GM21381 (cell line): ENCODE data around the gene YY2.
"Not testable (repeated sequence)": the region's sequence is repeated elsewhere in the genome, so short reads cannot be mapped to it uniquely, and the experiment has no call there.

Experiments used
- ATAC-seq: cut with Tn5 transposase; IDR thresholded peaks from one replicate; pipeline ENCODE4 v1.9.1; 2021; ENCODE audit warnings: mild to moderate bottlenecking, moderate library complexity; ENCODE audit not compliant: unreplicated experiment

YY2 gene

DNA sequence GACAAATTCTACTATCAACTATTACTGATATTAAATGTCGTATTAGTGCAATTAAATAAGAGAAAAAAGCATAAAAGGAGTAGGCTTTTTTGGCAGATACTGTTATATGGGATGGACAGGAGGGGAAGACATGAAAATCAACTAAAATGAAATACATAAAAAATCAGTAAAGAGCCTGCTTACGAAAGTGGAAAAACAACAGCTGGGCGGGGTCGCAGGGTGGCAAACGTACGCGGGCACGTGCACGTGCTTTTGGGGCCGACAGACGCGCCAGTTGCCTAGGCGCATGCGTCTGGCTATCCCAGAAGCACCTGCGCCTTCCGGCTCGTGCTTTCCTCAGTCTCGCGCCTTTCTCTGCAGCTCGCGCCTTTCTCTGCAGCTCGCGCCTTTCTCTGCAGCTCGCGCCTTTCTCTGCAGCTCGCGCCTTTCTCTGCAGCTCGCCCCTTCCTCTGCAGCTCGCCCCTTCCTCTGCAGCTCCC, at the start of gene YY2:
YY2 (plus strand) TSS at position 51 of the 479 bp plus-strand sequence. CDS start 498 bp downstream, outside the sequence.
- ATAC-seq, result no peak

DNA sequence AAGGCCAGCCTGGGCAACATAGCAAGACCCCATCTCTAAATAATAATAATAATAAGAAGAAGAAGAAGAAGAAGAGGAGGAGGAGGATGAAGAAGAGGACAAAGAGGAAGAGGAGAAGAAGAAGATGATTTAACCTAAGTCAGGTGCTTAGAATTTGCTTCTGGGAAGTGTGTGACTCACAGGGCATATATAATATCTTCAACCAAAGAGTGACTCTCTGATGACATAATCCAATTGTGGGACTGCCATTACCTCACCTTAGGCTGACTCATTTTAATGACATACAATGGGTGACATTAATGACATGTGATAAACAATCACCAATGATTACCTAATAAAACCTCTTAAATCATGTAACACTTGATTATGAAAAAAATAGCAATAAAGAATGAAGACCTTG, 49.1 kb upstream of the YY2 start:
- ATAC-seq, result no peak

DNA sequence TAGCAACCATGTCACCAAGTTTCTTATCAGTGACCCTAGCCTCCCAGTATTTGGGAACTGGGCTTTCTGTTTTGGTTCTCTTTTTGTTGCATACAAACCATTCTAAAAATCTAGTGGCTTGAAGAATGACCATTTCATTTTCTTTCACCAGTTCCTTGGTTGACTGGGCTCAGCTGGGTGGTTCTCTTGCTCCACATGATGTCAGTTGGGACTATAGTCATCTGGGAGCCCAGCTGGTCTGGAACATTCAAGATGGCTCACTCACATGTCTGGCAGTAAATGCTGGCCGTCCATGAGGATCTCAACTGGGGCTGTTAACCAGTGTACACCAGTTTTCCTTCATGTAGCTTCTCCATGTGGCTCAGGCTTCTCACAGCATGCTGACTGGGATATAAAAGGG, 44.0 kb upstream of the YY2 start:
- ATAC-seq, result no peak

DNA sequence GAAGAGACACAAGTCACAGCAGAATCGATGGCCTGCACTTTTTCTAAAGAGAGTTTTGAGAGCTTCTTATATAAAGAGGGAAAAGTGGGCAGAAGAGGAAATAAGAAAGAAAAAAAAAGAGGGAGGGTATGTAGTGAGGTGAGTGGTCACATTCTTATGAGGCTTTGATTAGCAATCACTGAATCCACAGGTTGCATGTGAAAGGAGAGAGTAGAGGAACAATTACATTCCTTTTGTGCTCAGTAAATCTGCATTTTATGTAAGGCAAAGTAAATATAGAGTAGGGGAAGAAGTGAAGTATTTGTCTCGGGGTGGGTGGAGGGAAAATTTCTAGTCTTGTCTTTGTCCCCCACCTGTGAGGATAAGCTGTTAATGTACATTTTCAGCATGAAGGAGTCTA, 43.2 kb upstream of the YY2 start:
- no peak for ATAC-seq

DNA sequence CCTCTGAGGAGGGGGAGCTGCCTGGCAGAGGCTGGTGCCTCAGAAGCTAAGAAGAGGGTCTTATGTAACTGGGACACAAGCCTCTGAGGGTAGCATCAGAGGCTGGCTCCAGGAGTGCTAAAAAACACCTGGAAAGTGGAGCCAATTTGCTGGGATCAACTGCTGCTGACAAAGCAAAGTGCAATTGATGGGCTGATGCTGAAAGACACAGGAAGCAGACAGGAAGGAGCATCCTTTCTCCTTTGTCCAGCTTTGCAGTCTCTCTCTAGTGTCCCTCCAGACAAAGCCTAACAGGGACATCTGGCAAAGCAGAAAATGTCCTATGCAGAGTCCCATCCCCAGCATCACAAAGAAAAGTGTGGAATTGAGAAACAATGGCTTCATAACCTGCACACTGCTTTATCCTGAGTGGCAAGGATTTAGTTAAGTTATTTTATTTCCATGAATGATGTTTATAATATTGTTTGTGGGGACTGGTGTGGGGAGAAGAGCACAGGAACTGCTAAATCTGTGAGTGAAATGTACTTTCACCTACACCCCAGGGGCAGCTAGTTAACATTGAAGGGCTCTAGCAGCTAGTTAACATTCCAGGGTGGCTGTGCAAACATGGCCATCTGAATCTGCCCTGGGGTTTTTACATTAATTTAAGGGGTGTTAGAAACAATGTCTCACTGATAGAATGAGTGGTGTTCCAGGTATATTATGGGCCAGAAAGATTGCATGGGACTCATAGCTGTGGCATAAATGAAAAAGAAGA, 42.0 kb upstream of the YY2 start:
- ATAC-seq, result no peak

DNA sequence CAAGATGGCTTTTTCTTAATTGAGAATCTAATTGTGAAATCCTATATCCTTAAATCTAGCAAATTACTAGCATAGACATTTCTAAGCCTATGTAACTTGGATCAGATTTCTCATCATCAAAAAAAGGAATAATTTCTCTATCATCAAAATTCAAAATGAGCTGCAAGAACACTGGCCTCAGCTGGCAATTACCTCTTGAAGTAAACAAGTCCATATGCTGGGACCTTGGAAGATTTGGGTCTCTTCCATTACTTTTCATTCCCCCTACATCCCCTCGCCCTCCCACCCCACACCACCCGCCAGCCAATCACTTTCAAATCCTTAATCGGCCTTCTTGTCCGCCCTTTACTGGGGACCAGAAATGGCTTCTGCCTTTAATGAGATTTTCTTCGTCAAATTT, 39.7 kb upstream of the YY2 start:
- ATAC-seq, result no peak

DNA sequence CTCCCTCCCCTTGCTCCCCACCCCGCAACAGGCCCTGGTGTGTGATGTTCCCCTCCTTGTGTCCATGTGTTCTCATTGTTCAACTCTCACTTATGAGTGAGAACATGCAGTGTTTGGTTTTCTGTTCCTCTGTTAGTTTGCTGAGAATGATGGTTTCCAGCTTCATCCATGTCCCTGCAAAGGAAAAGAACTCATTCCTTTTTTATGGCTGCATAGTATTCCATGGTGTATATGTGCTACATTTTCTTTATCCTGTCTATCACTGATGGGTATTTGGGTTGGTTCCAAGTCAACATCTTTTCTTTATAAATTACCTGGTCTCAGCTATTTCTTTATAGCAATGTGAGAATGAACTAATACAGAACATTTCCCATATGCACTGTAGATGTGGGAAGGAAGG, 35.6 kb upstream of the YY2 start:
- ATAC-seq, result not testable (repeated sequence)

DNA sequence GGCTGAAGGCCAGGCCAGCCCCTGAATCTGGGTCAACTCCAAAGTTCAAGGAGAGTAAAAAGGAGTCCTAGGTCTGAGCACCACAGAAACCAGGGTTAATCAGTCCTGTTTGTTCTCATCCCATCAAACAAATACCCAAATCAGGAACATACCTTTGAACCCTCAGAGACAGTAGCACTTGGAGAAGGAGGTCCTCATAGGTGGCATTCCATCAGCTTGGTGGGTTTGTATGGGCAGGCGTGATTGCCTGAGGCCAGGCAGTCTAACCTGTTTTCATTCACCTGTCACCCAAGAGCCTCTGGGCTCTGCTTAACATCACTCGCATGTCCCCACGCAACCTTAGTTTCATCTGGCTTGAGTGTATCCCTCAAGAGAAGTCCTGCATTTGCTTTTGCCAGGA, 33.9 kb upstream of the YY2 start:
- ATAC-seq, result no peak

DNA sequence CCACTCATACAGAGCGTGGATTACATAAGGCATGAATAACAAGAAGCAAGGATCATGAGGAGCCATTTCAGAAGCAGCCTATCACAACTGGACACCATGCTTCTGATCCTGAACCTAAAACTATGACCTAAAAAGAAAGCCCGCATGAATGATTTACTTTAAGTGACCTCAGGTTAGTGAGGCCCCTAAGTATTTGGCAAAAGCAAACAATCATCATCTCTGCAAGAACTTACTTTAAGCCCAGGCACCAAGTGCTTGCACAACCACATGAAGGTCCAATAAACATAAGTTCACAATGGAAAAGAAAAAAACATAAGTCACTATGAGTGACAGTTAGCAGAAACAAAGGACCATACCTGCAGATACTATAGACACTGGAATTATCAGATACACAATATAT, 24.3 kb upstream of the YY2 start:
- no peak for ATAC-seq

DNA sequence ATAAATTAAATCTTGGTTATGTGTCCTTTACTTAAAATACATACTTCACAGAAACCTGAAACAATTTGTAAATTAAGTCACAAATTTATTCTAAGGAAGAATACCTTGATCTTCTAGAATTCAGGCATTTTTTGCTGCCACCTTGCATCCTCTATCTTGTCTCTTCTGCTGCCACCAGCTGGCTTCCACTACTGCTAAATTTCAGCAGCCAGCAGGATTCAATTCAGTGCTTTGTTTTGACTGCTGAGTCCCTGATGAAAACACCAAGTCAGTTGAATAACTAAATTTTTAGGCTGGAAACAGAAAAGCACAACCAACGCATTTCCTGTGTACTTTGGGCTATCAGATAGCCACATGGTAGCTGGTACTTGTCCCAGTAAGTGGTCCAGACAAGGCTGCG, 18.7 kb upstream of the YY2 start:
- ATAC-seq, result no peak

DNA sequence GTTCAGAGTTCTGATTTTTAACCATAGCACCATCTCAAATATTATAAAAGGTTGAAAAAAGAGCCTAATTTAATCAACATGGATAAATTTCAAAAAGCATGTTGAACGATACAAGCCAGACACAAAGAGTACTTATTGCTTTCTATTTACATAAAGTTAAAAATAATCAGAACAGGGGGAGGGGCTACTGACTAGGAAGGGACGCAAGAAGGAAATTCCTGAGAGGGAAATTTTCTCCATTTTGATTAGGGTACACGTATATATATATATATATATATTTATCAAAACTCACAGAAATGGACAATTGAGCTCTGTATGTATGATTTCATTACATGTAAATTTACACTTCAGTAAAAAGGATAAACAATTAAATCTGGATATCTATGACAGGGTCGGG, 16.9 kb upstream of the YY2 start:
- no peak for ATAC-seq

DNA sequence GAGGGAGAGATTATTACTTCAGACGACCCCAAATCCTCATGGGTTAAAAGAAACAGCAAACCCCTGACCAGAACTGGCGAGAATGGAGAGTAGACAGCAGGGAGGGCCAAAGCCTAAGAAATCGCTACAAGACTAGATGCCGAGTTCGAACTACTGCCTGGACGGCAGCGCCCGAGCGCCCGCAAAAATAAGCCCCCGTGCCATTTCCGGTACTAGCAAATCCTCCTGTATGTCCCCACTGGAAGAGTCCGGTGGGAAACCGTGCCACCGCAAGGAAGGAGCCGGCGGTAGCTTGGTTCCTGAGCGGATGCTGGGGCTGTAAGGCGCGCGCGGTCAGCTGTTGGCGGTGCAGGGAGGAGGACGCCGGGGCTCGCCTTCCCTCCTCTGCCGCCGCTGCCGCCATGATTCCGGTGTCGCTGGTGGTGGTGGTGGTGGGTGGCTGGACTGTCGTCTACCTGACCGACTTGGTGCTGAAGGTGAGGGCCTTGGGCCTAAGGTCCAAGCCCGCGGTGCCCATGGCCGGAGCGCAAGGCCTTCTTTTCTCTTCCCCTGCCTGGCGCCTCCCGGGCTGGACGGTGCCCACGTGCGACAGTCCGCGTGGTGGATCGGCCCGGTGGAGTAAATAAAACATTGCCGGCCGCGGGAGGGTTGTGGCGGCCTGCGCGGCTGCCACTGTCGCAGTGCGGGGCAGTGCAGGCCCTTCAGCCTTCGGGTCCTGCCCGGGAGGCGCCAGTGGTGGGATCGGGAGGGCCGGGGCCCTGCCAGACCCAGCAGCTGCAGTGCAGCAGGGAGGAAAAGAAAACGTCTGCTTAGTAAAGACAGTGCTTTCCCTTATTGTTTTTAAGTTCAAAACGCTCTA, 16.2 kb upstream of the YY2 start, which contains the start of gene MBTPS2:
MBTPS2 (plus strand) TSS at position 284 of the 859 bp plus-strand sequence; CDS start at position 402, 118 bp downstream.
- ATAC-seq, result peak; percentile 88

DNA sequence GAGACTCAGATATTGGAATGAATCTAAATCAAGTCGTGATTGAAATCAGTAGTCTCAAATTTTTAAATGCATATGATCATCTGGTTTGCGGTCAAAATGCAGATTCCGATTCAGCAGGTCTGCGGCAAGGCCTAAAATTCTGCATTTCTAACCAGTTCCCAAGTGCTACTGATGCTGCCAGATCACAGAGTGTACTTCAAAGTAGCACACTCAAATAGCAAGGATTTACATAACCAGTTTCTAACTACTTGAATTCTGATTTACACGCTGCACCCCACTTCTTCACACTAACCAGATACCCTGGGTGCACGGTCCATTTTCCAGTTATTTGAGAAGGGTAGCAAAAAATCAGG, 15.6 kb upstream of the YY2 start:
- ATAC-seq, result no peak

DNA sequence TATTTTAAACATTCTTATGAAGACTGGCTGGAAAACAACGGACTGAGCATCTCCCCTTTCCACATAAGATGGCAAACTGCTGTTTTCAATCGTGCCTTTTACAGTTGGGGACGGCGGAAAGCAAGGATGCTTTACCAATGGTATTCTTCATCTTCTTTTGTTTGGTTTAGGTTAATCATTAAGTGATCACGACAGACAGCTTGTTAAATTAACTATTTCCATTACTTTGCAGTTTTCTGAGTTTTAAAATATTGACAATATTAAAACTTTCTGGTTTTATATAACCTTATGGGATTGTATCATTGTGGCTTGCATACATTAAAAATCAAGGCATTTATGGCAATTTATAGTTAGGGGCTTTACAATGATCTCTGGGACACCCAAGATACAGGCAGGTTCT, 12.6 kb upstream of the YY2 start:
- ATAC-seq, result no peak

DNA sequence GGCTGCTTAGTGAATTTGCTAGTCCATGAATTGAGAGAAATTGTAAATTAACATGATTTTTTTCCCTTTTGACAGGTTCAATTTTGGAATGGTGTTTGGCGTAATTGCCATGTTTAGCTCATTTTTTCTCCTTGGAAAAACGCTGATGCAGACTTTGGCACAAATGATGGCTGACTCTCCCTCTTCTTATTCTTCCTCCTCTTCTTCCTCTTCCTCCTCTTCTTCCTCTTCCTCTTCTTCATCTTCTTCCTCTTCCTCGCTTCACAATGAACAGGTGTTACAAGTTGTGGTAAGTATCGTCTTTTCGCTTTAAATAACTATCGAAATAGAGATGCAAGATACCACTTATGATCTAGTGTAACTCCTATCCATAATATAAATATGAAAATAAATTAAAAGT, 10.7 kb upstream of the YY2 start:
- ATAC-seq, result no peak

DNA sequence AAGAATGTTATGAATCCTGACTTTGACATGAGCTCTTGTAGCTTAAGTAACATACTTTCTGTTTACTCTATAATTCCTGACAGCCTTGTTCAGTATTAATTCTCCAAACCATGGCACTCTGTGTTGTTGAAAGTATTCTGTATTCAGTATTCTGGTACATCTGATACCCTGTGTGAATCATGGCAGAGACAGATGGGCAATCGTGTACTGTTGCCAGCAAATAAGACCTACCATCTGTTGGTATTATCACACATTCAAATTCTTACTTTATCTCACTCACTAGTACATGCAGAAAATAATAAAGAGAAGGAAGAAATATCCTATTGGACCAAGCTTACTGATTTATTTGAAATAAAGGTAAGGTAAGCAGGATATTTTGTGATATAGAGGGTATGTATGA, 8.4 kb upstream of the YY2 start:
- no peak for ATAC-seq

DNA sequence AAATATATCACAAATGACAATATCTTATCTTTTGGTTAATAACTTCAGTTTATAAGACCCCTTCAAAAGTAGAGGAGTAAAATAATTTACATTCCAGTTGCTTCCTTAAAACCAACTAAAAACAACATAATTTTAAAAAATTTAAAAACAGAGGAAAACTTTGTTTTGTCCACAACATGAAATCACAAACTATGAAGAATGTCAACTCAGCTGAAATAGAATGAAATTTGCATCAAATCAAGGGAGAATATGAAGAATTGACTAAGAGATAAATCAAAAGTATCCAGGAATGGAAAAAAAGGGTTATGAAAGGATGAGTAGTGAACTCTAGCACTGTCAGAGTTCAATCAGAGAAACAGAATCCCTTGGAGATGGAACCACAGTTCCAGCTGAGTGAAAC, 2.2 kb upstream of the YY2 start:
- ATAC-seq, result no peak

DNA sequence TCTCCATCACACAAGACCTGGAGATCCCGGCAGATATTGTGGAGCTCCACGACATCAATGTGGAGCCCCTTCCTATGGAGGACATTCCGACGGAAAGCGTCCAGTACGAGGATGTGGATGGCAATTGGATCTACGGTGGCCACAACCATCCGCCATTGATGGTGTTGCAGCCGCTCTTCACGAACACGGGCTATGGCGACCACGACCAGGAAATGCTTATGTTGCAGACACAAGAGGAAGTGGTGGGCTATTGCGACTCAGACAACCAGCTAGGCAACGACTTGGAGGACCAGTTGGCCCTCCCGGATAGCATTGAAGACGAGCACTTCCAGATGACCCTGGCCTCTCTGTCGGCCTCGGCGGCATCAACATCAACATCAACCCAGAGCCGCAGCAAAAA, 717 bp downstream of the YY2 start:
- ATAC-seq, result no peak

DNA sequence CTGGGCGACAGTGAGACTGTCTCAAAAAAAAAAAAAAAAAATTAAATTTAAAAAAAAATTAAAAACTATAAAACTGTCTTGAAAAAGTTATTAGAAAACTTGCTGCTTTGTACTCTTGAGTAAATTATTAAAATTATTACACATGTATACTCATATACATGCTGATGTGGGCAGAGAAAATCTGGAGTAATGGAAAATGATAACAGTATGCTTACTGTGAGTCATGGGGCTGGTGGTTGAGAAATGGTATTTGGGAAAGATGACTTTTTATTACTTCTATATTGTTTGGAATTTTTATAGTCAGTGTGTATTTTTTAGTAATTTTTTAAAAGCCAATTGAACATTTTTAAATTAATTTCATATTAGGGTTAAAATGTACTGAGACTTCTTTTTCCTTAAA, 7.5 kb downstream of the YY2 start:
- no peak for ATAC-seq

DNA sequence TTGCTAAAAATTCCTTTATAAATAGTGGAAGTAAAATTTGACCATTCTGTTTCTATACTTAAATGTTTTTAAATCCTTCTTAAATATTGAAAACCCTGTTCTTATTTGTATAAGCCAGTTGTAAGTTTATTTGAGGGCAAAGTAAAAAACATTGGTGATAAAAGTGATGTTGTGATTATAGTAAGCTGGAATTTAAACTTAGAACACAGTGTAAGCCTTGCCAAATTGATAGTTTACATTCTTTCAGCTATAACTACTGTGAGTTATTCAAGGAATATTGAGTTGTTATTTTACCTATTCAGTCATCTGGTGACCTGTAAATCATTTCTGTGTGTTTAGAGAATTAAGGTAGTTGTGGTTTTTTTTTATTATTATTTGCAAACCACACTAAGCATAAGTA, 9.6 kb downstream of the YY2 start:
- no peak for ATAC-seq

DNA sequence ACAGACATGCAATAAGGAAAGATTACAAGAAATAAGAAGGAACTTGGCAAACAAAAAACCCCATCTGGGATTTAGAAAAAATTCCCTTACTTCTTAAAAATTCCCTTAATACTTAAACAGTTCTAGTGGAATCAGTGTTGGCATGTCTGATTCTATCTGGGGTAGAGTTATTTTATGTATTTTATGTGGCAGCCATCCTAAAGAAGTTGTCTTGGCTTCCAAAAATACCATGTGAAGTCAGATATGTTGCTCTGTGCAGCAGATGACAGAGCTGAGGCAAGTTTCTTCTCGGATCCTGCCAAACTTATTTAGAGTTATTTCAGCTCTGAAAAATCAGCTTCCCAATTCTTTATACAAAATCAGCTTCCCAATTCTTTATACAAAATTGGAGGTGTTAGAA, 14.7 kb downstream of the YY2 start:
- no peak for ATAC-seq

DNA sequence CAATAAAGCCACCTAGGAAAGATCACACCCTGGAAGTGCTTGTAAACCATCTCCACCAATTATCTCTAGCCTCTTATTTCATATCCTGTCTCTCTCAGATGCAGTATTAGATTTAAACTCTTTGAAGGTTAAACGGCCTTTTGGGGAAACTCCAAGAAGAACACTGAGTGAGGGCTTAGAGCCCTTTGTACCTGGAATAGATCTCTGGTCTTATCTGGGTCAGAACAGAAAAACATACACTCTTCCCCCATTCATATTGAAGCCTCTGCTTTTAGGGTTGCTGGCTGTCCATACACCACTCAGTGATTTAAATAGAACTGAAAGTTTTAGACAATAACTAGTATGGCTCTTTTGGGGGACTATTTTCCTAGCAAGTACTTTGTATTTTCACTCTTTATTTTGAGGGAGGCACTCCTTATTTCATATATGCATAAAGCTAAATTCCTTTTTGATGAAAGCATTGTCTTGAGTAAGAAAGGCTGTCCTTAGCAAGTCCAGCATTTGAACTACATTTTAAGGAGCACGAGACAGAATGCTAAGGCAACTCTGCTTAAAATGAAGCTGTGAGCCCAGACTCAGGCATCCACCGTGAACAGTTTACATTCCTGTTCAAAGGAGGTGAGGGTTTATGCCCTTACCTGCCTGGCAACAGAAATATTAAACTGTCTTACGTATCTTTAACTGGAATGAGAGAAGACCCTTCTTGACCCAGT, 17.4 kb downstream of the YY2 start:
- ATAC-seq, result no peak
